Measurements from ENCODE around the gene AGBL2.

AGBL2 gene

DNA sequence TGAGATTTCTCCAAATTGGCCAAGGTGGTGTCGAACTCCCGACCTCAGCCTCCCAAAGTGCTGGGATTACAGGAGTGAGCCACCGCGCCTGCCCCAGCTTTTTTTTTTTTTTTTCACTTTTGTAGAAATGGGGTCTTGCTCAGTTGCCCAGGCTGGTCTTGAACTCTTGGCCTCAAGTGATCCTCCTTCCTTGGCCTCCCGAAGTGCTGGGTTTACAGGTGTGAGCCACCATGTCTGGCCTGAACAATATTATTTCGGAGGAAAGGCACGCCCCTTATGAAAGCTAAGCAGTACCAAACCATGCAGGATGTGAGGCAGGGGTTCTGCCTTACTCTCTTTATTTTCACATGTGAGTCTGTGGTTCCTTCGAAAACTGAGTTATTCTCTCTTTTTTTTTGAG is 88.9 kb downstream of the AGBL2 start:
- no peak for DNase-seq

DNA sequence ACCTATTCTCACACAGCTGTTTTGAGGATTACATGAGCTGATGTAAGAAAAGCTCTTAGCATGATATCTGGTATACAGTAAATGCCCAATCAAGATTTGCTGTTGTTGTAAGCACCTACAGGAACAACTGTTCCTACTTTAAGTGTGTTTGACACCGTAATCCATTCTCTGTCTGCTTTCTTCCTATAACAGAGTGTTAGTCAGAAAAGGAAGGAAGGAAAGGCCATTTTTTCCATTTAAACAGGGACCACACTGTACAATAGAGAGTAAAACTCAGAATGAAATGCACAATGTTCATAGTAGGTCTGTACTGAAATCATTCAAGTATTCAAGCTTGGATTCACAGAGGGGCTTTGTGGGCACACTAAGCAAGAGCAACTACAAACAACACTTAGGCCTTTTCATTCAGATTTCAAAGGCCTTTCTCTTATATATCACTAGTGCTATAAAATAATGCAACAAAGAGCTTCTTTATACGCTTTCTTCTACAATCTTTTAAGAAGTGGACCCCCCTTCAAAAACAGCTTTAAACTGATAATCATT is 94.3 kb downstream of the AGBL2 start:
- no peak for DNase-seq

DNA sequence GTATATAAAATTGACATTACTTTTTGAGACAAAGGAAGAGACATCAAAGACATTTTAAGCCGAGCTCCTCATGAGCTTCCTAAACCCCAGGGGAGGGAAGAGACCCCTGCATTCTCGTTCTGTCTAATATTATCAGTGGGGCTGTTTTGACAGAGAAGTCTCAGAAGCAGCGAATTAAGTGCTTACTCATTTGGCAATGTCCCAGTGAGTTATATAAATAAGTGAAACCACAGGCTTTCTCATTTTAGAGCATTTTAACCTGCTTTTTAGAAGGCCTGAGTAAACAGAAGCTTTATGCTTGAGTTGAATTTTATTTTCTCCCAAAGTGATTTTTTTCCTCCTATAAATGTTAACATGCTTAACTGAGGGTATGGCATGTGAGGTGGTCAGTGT is 97.8 kb downstream of the AGBL2 start:
- DNase-seq, result no peak

DNA sequence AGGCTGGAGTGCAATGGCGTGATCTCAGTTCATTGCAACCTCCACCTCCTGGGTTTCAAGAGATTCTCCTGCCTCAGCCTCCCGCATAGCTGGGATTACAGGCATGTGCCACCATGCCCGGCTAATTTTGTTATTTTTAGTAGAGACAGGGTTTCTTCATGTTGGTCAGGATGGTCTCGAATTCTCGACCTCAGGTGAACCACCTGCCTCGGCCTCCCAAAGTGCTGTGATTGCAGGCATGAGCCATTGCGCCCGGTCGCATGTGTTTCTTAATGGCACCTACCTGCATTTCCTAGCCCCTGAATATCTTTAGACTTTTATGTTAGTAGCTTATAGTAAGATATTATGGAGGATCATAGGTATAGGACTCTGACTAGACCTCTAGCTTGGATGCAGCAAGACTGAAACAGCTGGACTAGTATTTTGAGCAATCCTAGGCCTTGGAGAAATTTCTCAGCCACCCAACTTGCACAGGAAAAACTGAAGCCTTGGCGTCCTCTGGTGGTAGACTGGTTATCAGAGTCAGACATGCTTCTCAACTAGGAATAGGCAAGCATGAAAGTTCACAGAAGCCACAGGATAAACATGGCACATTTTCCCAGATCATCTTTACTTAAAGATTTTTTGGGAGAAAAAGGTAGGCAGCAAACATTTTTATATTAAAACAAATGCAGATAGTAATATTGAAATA is 98.3 kb downstream of the AGBL2 start:
- DNase-seq, result peak; percentile 8 to 19

DNA sequence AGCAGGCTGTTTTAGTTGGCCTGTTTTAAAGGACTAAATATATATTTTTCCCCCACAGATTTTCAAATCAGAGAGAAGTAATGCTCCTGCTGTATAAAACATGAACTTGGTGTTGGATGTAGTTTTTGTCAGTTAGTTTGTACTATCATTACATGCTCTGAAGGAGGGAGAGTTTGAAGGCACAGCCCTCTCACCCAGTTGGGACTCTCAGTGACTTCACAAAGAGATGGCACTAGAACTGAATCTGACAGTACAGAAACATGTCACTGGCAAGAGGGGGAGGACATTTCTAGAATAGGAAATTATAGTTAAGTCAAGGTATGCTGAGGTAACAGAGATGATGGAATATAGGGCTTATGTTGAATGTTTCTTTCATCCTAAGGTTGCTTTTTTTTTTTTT is 99.9 kb downstream of the AGBL2 start:
- no peak for DNase-seq

DNA sequence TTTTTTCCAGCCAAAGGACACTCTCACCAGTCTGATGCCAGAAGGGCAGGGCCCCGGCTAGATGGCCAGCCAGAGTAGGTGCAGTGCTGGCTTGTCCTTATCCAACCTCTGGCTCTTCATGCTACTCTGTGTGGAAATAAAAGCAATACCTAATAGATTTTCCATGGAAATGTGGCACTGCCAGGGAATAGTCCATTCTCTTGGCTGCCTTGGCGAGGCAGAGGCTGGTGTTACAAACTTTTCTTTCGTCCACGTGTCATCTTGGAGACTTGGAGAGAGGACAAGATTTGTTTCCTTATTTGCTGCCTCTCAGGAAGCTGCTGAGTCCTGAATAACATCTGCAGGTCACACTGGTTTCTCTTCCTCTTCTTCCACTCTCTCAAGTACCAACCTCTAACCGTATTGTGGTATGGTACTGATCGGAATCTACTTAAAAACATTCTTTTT is 103.8 kb downstream of the AGBL2 start:
- DNase-seq, result no peak

DNA sequence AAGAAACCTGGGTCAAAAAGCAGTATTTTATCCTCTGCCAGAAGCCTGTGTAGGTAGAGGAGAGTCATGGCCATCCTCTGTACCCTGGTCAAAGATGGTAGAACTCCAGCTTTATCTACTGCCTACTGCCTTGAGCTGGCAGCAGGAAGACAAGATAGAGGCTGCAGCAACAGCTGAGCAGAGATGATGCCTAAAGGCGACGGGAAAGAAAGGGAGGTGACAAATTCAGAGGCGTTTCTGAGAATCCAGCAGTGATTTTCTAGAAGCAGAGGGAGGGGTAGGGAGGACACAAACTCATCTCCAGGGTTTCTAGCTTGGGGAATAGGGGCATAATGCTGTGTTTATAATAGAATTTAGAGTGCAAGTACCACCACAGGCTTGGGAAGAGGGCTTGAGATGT is 105.5 kb downstream of the AGBL2 start:
- DNase-seq, result no peak

Measured in CD4-positive, alpha-beta T cell treated with Interferon alpha-2 for 1 hour (primary cell).